Ishikawa (cell line): ENCODE results near the gene USPL1.

Experiments used
- CEBPB ChIP-seq: IDR thresholded peaks from 2 replicates; pipeline ENCODE4 v1.6.1; 2012
- CREB1 ChIP-seq: IDR thresholded peaks from 2 replicates; pipeline ENCODE4 v1.6.1; 2012; ENCODE audit warnings: low read depth
- EGR1 ChIP-seq: IDR thresholded peaks from 2 replicates; pipeline ENCODE4 v1.6.1; 2012
- EP300 ChIP-seq: IDR thresholded peaks from 2 replicates; pipeline ENCODE4 v1.6.1; 2012; ENCODE audit warnings: borderline replicate concordance
- FOXM1 ChIP-seq: IDR thresholded peaks from 2 replicates; pipeline ENCODE4 v1.6.1; 2012; ENCODE audit warnings: low read depth, borderline replicate concordance
- NFIC ChIP-seq: IDR thresholded peaks from 2 replicates; pipeline ENCODE4 v1.6.1; 2012
- RAD21 ChIP-seq: IDR thresholded peaks from 2 replicates; pipeline ENCODE4 v1.6.1; 2012; ENCODE audit warnings: low read depth
- TAF1 ChIP-seq: IDR thresholded peaks from 2 replicates; pipeline ENCODE4 v1.6.1; 2012; ENCODE audit warnings: low read depth, mild to moderate bottlenecking
- TCF12 ChIP-seq: IDR thresholded peaks from 2 replicates; pipeline ENCODE4 v1.6.1; 2012; ENCODE audit warnings: low read depth
- TEAD4 ChIP-seq: IDR thresholded peaks from 2 replicates; pipeline ENCODE4 v1.6.1; 2012
- YY1 ChIP-seq: IDR thresholded peaks from 2 replicates; pipeline ENCODE4 v1.6.1; 2012; ENCODE audit warnings: low read depth
- ZBTB7A ChIP-seq: IDR thresholded peaks from 2 replicates; pipeline ENCODE4 v1.6.1; 2012; ENCODE audit warnings: low read depth
- TF ChIP-seq, protein P1 (sequence below): IDR thresholded peaks from 2 replicates; pipeline ENCODE4 v1.6.1; 2012
- TF ChIP-seq, protein P2 (sequence below): IDR thresholded peaks from 2 replicates; pipeline ENCODE4 v1.6.1; 2012
- TF ChIP-seq, protein P3 (sequence below): IDR thresholded peaks from 2 replicates; pipeline ENCODE4 v1.6.1; 2012; ENCODE audit warnings: low read depth, mild to moderate bottlenecking

Gene USPL1

DNA sequence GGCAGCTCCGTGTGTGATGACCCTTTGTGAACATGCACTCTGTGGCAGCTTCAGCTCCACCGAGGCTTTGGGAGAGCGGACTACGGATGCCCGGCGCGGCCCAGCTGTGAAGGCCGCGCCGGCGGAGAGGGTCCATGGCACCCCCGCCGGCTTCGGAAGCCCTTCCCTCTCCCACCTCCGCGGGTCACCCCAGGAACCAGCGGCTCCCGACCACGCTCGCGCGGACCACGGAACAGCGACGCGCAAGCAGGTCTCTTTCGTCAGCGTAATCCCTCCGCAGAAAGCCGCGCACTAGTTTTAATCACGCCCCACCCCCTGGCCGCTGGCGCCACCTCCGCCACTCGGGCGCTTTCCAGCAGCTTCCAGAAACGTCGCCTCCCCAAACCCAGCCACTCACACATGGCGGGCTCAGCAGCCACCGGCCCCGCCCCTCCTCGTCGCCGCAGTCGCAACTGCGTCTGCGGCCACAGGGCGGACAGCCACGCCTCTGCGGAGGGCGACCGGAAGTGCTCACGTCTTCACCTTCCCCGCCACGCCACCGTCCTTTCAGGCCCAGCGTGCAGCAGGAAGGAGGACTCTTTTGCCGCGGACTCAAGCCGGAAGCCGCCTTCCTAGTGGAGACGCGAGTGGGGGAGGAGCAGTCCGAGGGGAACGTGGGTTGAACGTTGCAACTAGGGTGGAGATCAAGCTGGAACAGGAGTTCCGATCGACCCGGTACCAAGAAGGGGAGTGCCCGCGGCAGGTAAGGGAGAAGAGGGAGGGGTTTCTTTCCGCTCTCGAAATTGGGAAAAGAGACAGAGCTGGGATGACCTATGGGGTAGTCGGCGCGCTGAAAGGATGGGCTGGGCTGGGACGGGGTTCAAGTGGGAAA lies at the start of gene USPL1:
TSS of gene USPL1 (plus strand) at position 606 of the 871 bp plus-strand sequence. CDS start 3,221 bp downstream, outside the sequence.
- peak; percentile 16; the same call in 1 of the 2 replicates for TF ChIP-seq NFIC
- peak; percentile 84 for TF ChIP-seq TCF12
- TF ChIP-seq EP300: peak; percentile 57
- no peak; the same call in 1 of the 2 replicates for TF ChIP-seq ZBTB7A
- TF ChIP-seq EGR1: peak; percentile 16; the same call in 1 of the 2 replicates
- TF ChIP-seq FOXM1: peak; percentile 36; the same call in 1 of the 2 replicates
- TF ChIP-seq, protein P1, sequence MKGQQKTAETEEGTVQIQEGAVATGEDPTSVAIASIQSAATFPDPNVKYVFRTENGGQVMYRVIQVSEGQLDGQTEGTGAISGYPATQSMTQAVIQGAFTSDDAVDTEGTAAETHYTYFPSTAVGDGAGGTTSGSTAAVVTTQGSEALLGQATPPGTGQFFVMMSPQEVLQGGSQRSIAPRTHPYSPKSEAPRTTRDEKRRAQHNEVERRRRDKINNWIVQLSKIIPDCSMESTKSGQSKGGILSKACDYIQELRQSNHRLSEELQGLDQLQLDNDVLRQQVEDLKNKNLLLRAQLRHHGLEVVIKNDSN: peak; percentile 76; the same call in 1 of the 2 replicates
- TF ChIP-seq CEBPB: no peak
- TF ChIP-seq RAD21: peak; percentile 14; the same call in 1 of the 2 replicates
- TF ChIP-seq TAF1: peak; percentile 96
- TF ChIP-seq, protein P2, sequence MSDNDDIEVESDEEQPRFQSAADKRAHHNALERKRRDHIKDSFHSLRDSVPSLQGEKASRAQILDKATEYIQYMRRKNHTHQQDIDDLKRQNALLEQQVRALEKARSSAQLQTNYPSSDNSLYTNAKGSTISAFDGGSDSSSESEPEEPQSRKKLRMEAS: peak; percentile 96
- TF ChIP-seq TEAD4: no peak; the same call in 1 of the 2 replicates
- peak; percentile 74; the same call in 1 of the 2 replicates for TF ChIP-seq YY1
- peak; percentile 72; the same call in 1 of the 2 replicates for TF ChIP-seq CREB1
- TF ChIP-seq, protein P3, sequence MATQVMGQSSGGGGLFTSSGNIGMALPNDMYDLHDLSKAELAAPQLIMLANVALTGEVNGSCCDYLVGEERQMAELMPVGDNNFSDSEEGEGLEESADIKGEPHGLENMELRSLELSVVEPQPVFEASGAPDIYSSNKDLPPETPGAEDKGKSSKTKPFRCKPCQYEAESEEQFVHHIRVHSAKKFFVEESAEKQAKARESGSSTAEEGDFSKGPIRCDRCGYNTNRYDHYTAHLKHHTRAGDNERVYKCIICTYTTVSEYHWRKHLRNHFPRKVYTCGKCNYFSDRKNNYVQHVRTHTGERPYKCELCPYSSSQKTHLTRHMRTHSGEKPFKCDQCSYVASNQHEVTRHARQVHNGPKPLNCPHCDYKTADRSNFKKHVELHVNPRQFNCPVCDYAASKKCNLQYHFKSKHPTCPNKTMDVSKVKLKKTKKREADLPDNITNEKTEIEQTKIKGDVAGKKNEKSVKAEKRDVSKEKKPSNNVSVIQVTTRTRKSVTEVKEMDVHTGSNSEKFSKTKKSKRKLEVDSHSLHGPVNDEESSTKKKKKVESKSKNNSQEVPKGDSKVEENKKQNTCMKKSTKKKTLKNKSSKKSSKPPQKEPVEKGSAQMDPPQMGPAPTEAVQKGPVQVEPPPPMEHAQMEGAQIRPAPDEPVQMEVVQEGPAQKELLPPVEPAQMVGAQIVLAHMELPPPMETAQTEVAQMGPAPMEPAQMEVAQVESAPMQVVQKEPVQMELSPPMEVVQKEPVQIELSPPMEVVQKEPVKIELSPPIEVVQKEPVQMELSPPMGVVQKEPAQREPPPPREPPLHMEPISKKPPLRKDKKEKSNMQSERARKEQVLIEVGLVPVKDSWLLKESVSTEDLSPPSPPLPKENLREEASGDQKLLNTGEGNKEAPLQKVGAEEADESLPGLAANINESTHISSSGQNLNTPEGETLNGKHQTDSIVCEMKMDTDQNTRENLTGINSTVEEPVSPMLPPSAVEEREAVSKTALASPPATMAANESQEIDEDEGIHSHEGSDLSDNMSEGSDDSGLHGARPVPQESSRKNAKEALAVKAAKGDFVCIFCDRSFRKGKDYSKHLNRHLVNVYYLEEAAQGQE: no peak

DNA sequence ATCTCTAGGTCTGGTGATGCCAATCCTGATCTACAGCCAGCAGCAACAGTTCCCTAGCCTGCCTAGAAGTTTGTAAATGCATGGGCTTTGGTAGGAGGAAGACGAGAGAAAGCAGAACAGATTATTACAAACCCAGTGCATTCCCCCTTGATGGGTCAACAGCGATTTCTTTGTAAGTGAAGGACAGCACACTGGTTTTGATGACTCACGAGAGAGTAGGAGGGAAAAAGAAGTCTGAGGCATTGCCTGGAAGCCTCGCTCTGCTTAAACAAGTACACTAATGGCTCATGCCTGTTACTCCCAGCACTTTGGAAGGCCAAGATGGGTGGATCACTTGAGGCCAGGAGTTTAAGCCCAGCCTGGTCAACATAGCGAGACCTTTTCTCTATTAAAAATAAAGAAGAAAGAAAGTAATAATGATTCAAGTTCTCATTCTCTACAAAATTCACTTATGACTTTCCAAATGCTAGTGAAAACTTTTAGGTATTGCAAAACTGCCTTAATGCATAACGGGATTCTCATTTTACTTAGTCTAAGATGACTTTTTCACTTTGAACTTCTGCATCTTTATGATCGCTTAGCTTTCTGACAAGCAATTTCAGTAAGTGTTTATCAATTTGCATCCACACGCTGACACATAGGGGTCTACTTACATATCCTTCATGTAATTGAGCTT lies 47.7 kb upstream of the USPL1 start:
- no peak for TF ChIP-seq ZBTB7A
- TF ChIP-seq, protein P1: no peak
- TF ChIP-seq CREB1: no peak
- no peak for TF ChIP-seq RAD21
- no peak for TF ChIP-seq EGR1
- no peak for TF ChIP-seq TEAD4
- TF ChIP-seq, protein P3: no peak
- TF ChIP-seq YY1: no peak
- no peak for TF ChIP-seq NFIC
- TF ChIP-seq TCF12: no peak
- TF ChIP-seq, protein P2: no peak
- TF ChIP-seq TAF1: no peak
- no peak for TF ChIP-seq FOXM1
- no peak for TF ChIP-seq CEBPB
- TF ChIP-seq EP300: no peak

DNA sequence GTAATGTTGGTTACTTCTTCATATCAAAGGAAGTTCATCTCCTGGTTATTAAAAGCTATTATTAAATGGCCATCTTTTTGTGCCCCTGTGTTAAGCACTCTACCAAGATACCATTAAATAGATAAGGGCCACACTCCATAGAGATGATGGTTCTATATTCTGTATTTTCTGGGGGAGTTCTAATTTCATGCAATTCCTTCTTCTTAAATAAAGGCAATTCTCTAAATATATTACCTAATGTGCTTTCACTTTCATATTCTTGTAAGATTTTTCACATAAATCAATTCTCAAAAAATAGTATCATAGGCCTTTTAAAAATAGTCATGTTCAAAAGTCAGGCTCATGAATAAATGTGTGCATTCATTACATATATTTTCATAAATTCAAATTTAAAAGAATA lies 47.0 kb upstream of the USPL1 start:
- TF ChIP-seq, protein P1: no peak
- TF ChIP-seq TCF12: no peak
- TF ChIP-seq, protein P3: no peak
